Activated T-helper 9 cell treated with anti-CD3 and anti-CD28 coated beads, Interleukin-2, amount 50 U/mL, for 16 hours (primary cell): ENCODE measurements around the gene GRIPAP1.

Experiments used
- DNase-seq: peaks from one replicate; pipeline ENCODE4 v3.0.0-alpha.2; 2020; ENCODE audit warnings: low read depth

The GRIPAP1 gene

GRCh38 chrX:48957827-48958634 is 44.0 kb downstream of the GRIPAP1 start:
- DNase-seq, result peak; percentile 86

- peak; percentile 63 for DNase-seq
Measured at GRCh38 chrX:48957477-48957826, 44.6 kb downstream of the GRIPAP1 start, which contains the start of gene OTUD5. Gene OTUD5, minus strand, starts transcription at chrX:48957607. Its CDS starts 37 bp downstream, at chrX:48957570.

- DNase-seq, result peak; percentile 45
Measured at GRCh38 chrX:48956728-48957414, 45.2 kb downstream of the GRIPAP1 start.

GRCh38 chrX:48948589-48948988 is 53.5 kb downstream of the GRIPAP1 start:
- no peak for DNase-seq

GRCh38 chrX:48945517-48946348 is 56.3 kb downstream of the GRIPAP1 start:
- peak; percentile 28 for DNase-seq

- DNase-seq, result no peak
Measured at GRCh38 chrX:48942895-48943294, 59.2 kb downstream of the GRIPAP1 start.

GRCh38 chrX:48940404-48940955 is 61.6 kb downstream of the GRIPAP1 start:
- DNase-seq, result no peak

- DNase-seq, result no peak
Measured at GRCh38 chrX:48939524-48940228, 62.4 kb downstream of the GRIPAP1 start.

- peak; percentile 70 for DNase-seq
Measured at GRCh38 chrX:48938721-48939425, 63.2 kb downstream of the GRIPAP1 start.

GRCh38 chrX:48937054-48937907 is 64.8 kb downstream of the GRIPAP1 start:
- peak; percentile 88 for DNase-seq

GRCh38 chrX:48936429-48937053 is 65.5 kb downstream of the GRIPAP1 start:
- DNase-seq, result no peak

GRCh38 chrX:48935301-48935670 is 66.8 kb downstream of the GRIPAP1 start:
- DNase-seq, result no peak

- DNase-seq, result no peak
Measured at GRCh38 chrX:48934581-48935300, 67.3 kb downstream of the GRIPAP1 start.

- no peak for DNase-seq
Measured at GRCh38 chrX:48933757-48934156, 68.3 kb downstream of the GRIPAP1 start.

- no peak for DNase-seq
Measured at GRCh38 chrX:48927736-48928382, 74.2 kb downstream of the GRIPAP1 start.

GRCh38 chrX:48927123-48927522 is 74.9 kb downstream of the GRIPAP1 start:
- DNase-seq, result no peak

GRCh38 chrX:48924270-48924669 is 77.8 kb downstream of the GRIPAP1 start:
- no peak for DNase-seq

GRCh38 chrX:48923771-48924170 is 78.3 kb downstream of the GRIPAP1 start:
- no peak for DNase-seq
